ENCODE measurements around the gene IL1RAPL1. TPM values are rescaled to one million over a fixed set of nuclear protein-coding genes. Genes with fewer than 3 reads are reported as not detected.

Gene IL1RAPL1
- total and polyA plus RNA-seq, 8 donors = 0.06 to 3.3 (median 0.31) TPM; not detected in 3

- no peaks in the 10 kb centered on the region for H3K4me1 ChIP-seq
- intact Hi-C loops (cut with DNase I; ENCODE audit: low total_unique reads) = no loop called here
- no peaks in the 10 kb centered on the region for H3K9me3 ChIP-seq
- no peaks in the 10 kb centered on the region for H3K27me3 ChIP-seq
- H3K4me3 ChIP-seq = no peak overlapping the region
- H3K36me3 ChIP-seq = no peaks in the 10 kb centered on the region
- H3K27ac ChIP-seq = no peak overlapping the region
- DNase-seq = no peak
- TF ChIP-seq CTCF (IDR thresholded peaks at IDR 0.05) (no peak), POLR2A (IDR thresholded peaks at IDR 0.05) (no peak), EP300 (IDR thresholded peaks at IDR 0.05) (no peak), POLR2AphosphoS5 (IDR thresholded peaks at IDR 0.05) (no peak)
- 55 to 79% (median 64%) methylated on average over 4 of the region's 4 CpGs for WGBS, 5 donors
Observed at GRCh38 chrX:29130905-29131304, 543.7 kb downstream of the IL1RAPL1 start.

DNA sequence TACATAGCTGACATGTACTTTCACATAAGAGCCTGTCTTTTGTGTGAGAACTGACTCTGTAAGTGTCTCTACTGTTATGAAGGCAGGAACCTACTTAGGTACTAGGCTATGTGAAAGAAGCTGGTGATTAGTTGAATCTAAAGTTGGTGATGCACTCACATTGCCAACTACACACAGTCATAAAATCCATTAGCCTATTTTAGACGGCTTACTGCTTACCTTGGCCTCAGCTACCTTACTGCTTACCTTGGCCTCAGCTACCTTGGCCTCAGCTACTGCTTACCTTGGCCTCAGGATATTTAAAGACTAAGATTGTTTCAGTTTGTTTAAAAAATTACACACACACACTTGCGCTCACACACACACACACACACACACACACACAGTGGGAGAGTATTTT is 549.7 kb downstream of the IL1RAPL1 start:
- no peak for DNase-seq
- H3K4me3 ChIP-seq = no peak overlapping the region
- WGBS, 5 donors = 41 to 50% (median 42%) methylated on average over 2 of the region's 2 CpGs
- H3K4me1 ChIP-seq = no peaks in the 10 kb centered on the region
- H3K9me3 ChIP-seq = no peaks in the 10 kb centered on the region
- no peaks in the 10 kb centered on the region for H3K36me3 ChIP-seq
- no peak overlapping the region for H3K27ac ChIP-seq
- TF ChIP-seq CTCF (IDR thresholded peaks at IDR 0.05) = no peak
- TF ChIP-seq POLR2A (IDR thresholded peaks at IDR 0.05) = no peak
- TF ChIP-seq EP300 (IDR thresholded peaks at IDR 0.05) = no peak
- TF ChIP-seq POLR2AphosphoS5 (IDR thresholded peaks at IDR 0.05) = no peak
- intact Hi-C loops (cut with DNase I; ENCODE audit: low total_unique reads) = no loop called here
- H3K27me3 ChIP-seq = no peaks in the 10 kb centered on the region

- Histone ChIP-seq H3K27me3 (no peaks in the 10 kb centered on the region), H3K4me1 (no peaks in the 10 kb centered on the region), H3K27ac (no peak overlapping the region), H3K36me3 (no peaks in the 10 kb centered on the region), H3K4me3 (no peak overlapping the region), H3K9me3 (no peaks in the 10 kb centered on the region)
- no peak for TF ChIP-seq POLR2A (IDR thresholded peaks at IDR 0.05)
- TF ChIP-seq CTCF (IDR thresholded peaks at IDR 0.05) = no peak
- TF ChIP-seq EP300 (IDR thresholded peaks at IDR 0.05) = no peak
- TF ChIP-seq POLR2AphosphoS5 (IDR thresholded peaks at IDR 0.05) = no peak
- no peak for DNase-seq
- intact Hi-C loops (cut with DNase I; ENCODE audit: low total_unique reads) = no loop called here
- 78 to 88% (median 86%) methylated on average over 2 of the region's 2 CpGs for WGBS, 5 donors
Observed at GRCh38 chrX:29138003-29138402, 550.8 kb downstream of the IL1RAPL1 start.

DNA sequence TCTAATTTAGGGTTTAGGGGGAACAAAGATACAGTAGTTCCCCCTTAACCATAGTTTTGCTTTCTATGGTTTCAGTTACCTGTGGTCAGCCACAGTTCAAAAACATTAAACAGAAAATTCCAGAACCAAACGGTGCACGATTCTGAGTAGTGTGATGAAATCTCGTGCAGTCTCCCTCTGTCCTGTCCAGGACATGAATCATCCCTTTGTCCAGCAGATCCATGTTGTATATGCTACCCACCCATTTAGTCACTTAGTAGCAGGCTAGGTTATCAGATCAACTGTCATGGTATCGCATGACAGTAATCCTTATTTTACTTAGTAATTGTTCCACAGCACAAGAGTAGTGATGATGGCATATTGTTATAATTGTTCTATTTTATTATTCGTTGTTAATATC is 556.1 kb downstream of the IL1RAPL1 start:
- H3K9me3 ChIP-seq = no peaks in the 10 kb centered on the region
- WGBS, 5 donors = 79 to 95% (median 89%) methylated on average over 5 of the region's 5 CpGs
- no peaks in the 10 kb centered on the region for H3K36me3 ChIP-seq
- H3K27ac ChIP-seq = no peak overlapping the region
- no peaks in the 10 kb centered on the region for H3K27me3 ChIP-seq
- intact Hi-C loops (cut with DNase I; ENCODE audit: low total_unique reads) = no loop called here
- TF ChIP-seq CTCF (IDR thresholded peaks at IDR 0.05) = no peak
- no peak overlapping the region for H3K4me3 ChIP-seq
- no peaks in the 10 kb centered on the region for H3K4me1 ChIP-seq
- DNase-seq = no peak
